Omental fat pad (tissue), 4 donors: Measurements from ENCODE around the gene DHRS7B. TPM values are rescaled to one million over a fixed set of nuclear protein-coding genes. Genes with fewer than 3 reads are reported as not detected.

Experiments used
- ATAC-seq: fragments of 150-250 bp; one replicate; pipeline ENCODE4 v1.9.1; 2016; ENCODE audit warnings: mild to moderate bottlenecking, moderate library complexity; ENCODE audit not compliant: low FRiP score
- DNase-seq: peaks from one replicate; pipeline ENCODE4 v3.0.0-alpha.2; 2019; ENCODE audit warnings: low spot score
- CTCF ChIP-seq, 3 donors: fragments of 450-650 bp; IDR thresholded peaks; one replicate each; pipeline ENCODE4 v1.5.1; 2016 to 2017; ENCODE audit warnings: antibody characterized with exemption in 3 of 3, mild to moderate bottlenecking in 3 of 3, moderate library complexity in 2 of 3
- total RNA-seq, 4 donors: library from RNA; depleted of rRNA; stranded (reverse); fragments of >200 nt; gene quantifications; one replicate each; pipeline ENCODE4 v1.1.0, GENCODE V29; 2016

DHRS7B gene
- total RNA-seq, 4 donors from 2014 or later, result 33.6 to 55.6 (median 46.5) TPM

- ATAC-seq (no peak), DNase-seq (no peak)
- no peak for TF ChIP-seq CTCF (IDR thresholded peaks at IDR 0.05)
Observed at GRCh38 chr17:21228845-21229244, 102.1 kb downstream of the DHRS7B start.

GRCh38 chr17:21231533-21231932 is 104.8 kb downstream of the DHRS7B start:
- ATAC-seq (no peak), DNase-seq (no peak)
- no peak for TF ChIP-seq CTCF (IDR thresholded peaks at IDR 0.05)

GRCh38 chr17:21232033-21232749 is 105.4 kb downstream of the DHRS7B start:
- DNase-seq (no peak), ATAC-seq (no peak)
- TF ChIP-seq CTCF (IDR thresholded peaks at IDR 0.05), result no peak

GRCh38 chr17:21233581-21234347 is 107.0 kb downstream of the DHRS7B start:
- DNase-seq (no peak), ATAC-seq (no peak)
- no peak for TF ChIP-seq CTCF (IDR thresholded peaks at IDR 0.05)

GRCh38 chr17:21235921-21236320 is 109.2 kb downstream of the DHRS7B start:
- no peak for ATAC-seq
- TF ChIP-seq CTCF (IDR thresholded peaks at IDR 0.05), result no peak
- no peak for DNase-seq

- no peak for DNase-seq
- TF ChIP-seq CTCF (IDR thresholded peaks at IDR 0.05), result no peak
- no peak for ATAC-seq
Observed at GRCh38 chr17:21239680-21240368, 113.1 kb downstream of the DHRS7B start.
